Tibial artery (tissue), 4 donors: ENCODE measurements around the gene ZFP1.

Experiments used
- DNase-seq, 2 donors: peaks; one replicate each; pipeline ENCODE4 v3.0.0-alpha.2; 2019
- H3K27ac ChIP-seq, 2 donors: fragments of 200-600 bp; sonication (generic) in 1 of 2; 1 replicate in 1 of 2; 2 replicates in 1 of 2; pipeline ENCODE4 v1.5.1; 2018 to 2019; ENCODE audit warnings: mild to moderate bottlenecking in 1 of 2
- H3K27me3 ChIP-seq, 2 donors: fragments of 200-600 bp; sonication (generic) in 1 of 2; one replicate each; pipeline versions ENCODE4 v1.5.1 to v1.6.0; 2016 to 2019
- H3K36me3 ChIP-seq, 3 donors: fragments of 200-600 bp; sonication (generic) in 2 of 3; one replicate each; pipeline ENCODE4 v1.5.1; 2016 to 2019; ENCODE audit warnings: mild to moderate bottlenecking in 2 of 3
- H3K4me1 ChIP-seq, 4 donors: fragments of 200-600 bp; sonication (generic) in 2 of 4; 1 replicate in 3 of 4; 2 replicates in 1 of 4; pipeline ENCODE4 v1.5.1; 2016 to 2019
- H3K4me3 ChIP-seq, 2 donors: fragments of 200-600 bp; sonication (generic) in 1 of 2; 1 replicate in 1 of 2; 2 replicates in 1 of 2; pipeline ENCODE4 v1.5.1; 2018 to 2019; ENCODE audit warnings: mild to moderate bottlenecking in 2 of 2
- H3K9me3 ChIP-seq, 3 donors: fragments of 200-600 bp; sonication (generic) in 1 of 3; one replicate each; pipeline ENCODE4 v1.5.1; 2016 to 2019
- CTCF ChIP-seq, 2 experiments: fragments of 200-600 bp in 1 of 2; fragments of 450-650 bp in 1 of 2; IDR thresholded peaks; one replicate each; pipeline ENCODE4 v1.5.1; 2017 to 2019; ENCODE audit warnings: antibody characterized with exemption in 2 of 2, mild to moderate bottlenecking in 1 of 2, moderate library complexity in 1 of 2
- intact Hi-C: fragments of 100-400 bp; cut with DNase I; formaldehyde crosslinking; loops from one replicate; pipeline ENCODE4 v1.15.0; 2023; ENCODE audit warnings: low total_unique reads

ZFP1 gene

GRCh38 chr16:75176926-75177325 is 28.6 kb downstream of the ZFP1 start:
- H3K36me3 ChIP-seq: peaks cover 0 to 6% (median 0%) of the 10 kb centered on the region in 3 donors
- H3K27me3 ChIP-seq: no peaks in the 10 kb centered on the region
- no peak for TF ChIP-seq CTCF (IDR thresholded peaks at IDR 0.05)
- H3K27ac ChIP-seq: no peak overlapping the region
- H3K4me3 ChIP-seq: no peak overlapping the region
- intact Hi-C loops: no loop called here
- no peaks in the 10 kb centered on the region for H3K4me1 ChIP-seq
- peaks cover 2 to 44% (median 36%) of the 10 kb centered on the region in 3 donors for H3K9me3 ChIP-seq
- DNase-seq: no peak

DNA sequence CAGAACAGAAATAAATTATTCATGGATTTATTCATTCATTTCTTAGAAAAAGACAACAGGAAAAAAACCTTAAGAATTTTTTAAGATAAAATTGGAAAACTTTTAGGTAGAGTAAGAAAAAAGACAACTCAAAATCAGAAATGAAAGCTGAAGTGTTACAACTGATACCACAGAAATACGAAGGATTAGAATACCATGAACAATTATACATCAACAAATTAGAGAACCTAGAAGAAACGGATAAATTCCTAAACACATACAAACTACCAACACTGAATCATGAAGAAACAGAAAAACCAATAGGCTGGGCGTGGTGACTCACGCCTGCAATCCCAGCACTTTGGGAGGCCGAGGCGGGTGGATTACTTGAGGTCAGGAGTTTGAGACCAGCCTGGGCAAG is 30.9 kb downstream of the ZFP1 start:
- Histone ChIP-seq H3K27ac (no peak overlapping the region), H3K9me3 (peaks cover 2 to 27% (median 24%) of the 10 kb centered on the region in 3 donors), H3K36me3 (no peaks in the 10 kb centered on the region), H3K4me1 (no peaks in the 10 kb centered on the region), H3K27me3 (no peaks in the 10 kb centered on the region), H3K4me3 (no peak overlapping the region)
- no peak for DNase-seq
- intact Hi-C loops: no loop called here
- TF ChIP-seq CTCF (IDR thresholded peaks at IDR 0.05): no peak

DNA sequence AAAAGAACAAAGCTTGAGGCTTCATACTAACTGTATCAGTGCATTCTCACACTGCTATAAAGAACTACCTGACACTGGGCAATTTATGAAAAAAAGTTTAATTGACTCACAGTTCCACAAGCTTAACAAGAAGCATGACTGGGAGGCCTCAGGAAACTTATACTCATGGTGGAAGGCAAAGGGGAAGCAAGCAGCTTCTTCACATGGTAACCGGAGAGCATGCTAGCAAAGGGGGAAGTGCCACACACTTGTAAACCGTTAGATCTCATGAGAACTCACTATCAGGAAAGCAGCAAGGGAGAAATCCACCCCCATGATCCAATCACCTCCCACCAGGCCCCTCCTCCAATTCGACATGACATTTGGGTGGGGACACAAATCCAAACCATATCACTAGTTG is 33.3 kb downstream of the ZFP1 start:
- Histone ChIP-seq H3K4me3 (no peak overlapping the region), H3K9me3 (peaks cover under 1 to 10% (median 7%) of the 10 kb centered on the region in 3 donors), H3K4me1 (no peaks in the 10 kb centered on the region), H3K27me3 (no peaks in the 10 kb centered on the region), H3K36me3 (no peaks in the 10 kb centered on the region), H3K27ac (no peak overlapping the region)
- intact Hi-C loops: no loop called here
- no peak for TF ChIP-seq CTCF (IDR thresholded peaks at IDR 0.05)
- no peak for DNase-seq

DNA sequence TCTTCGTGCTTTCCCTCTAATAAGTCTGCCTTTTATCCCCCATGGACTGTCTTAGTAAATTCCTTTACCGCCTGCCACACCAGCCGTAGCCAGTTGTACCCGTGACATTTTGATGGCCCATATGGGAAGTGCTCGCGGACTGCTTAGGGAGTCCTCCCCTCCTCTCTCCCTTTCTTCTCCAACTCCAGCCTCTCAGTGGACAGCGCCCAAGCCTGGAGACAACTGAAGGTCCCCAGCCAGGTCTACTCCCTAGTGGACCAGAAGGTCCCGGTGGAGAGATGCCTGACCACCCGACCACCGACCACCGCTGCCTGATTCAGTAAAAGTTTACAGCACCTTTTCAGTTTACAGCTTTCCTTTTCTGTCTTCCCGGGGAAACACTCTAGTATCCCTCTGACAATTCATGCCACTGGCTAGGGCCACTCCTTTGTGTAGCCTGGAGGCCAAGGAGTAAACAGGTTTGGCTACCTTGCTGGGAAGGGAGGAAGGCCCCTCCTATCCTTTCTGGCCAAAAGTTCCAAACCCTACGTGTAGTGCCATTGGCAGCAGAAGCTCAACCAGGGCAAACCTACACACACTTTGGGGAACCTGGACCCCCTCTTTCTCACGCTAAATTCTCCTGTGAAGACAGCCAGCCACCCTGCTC is 40.6 kb downstream of the ZFP1 start:
- Histone ChIP-seq H3K4me3 (no peak overlapping the region), H3K27me3 (no peaks in the 10 kb centered on the region), H3K9me3 (no peaks in the 10 kb centered on the region), H3K36me3 (no peaks in the 10 kb centered on the region), H3K4me1 (no peaks in the 10 kb centered on the region), H3K27ac (no peak overlapping the region)
- TF ChIP-seq CTCF (IDR thresholded peaks at IDR 0.05): no peak
- DNase-seq: no peak
- intact Hi-C loops: no loop called here

DNA sequence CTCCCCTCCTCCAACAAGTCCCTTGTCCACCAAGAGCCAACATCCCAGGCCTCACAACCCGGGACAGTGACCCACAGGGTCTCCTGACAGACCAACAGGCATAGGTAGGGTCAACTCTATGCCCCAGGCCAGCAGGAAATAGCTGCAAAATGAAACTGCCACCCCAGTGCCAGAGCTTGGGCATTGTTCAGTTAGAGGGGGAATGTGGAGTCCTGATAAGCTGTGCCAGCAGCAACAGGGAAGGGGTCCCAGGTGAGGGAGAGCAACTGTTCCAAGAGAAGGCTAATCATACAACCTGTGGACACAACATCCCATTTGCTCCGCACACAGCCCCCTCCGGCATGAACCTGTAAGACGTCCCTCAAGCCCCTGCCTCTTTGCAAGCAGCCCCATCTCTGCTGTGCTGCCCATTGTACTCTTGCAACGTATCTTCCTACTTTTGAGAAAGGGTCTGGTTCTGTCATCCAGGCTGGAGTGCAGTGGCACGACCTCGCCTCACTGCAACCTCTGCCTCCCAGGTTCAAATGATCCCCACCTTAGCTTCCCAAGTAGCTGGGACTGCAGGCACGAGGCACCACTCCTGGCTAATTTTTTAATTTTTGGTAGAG is 41.4 kb downstream of the ZFP1 start:
- Histone ChIP-seq H3K4me3 (no peak overlapping the region), H3K9me3 (no peaks in the 10 kb centered on the region), H3K36me3 (no peaks in the 10 kb centered on the region), H3K27me3 (no peaks in the 10 kb centered on the region), H3K4me1 (no peaks in the 10 kb centered on the region), H3K27ac (no peak overlapping the region)
- intact Hi-C loops: loop anchor here (10.0 kb wide), 1 partner anchor 565 kb away; no protein-coding TSS in a partner anchor
- no peak for DNase-seq
- TF ChIP-seq CTCF (IDR thresholded peaks at IDR 0.05): no peak
